GM21529 (cell line): ENCODE data around the gene GOLPH3.
"Not testable (repeated sequence)": the region's sequence is repeated elsewhere in the genome, so short reads cannot be mapped to it uniquely, and the experiment has no call there.

Source experiments
- ATAC-seq: cut with Tn5 transposase; IDR thresholded peaks from one replicate; pipeline ENCODE4 v1.9.1; 2021; ENCODE audit not compliant: unreplicated experiment

Gene GOLPH3

GRCh38 chr5:32138839-32139493 is 35.2 kb downstream of the GOLPH3 start:
- no peak for ATAC-seq

- no peak for ATAC-seq
These were observed 37.8 kb downstream of the GOLPH3 start for GRCh38 chr5:32136342-32136741.

GRCh38 chr5:32135086-32135485 is 39.0 kb downstream of the GOLPH3 start:
- no peak for ATAC-seq

DNA sequence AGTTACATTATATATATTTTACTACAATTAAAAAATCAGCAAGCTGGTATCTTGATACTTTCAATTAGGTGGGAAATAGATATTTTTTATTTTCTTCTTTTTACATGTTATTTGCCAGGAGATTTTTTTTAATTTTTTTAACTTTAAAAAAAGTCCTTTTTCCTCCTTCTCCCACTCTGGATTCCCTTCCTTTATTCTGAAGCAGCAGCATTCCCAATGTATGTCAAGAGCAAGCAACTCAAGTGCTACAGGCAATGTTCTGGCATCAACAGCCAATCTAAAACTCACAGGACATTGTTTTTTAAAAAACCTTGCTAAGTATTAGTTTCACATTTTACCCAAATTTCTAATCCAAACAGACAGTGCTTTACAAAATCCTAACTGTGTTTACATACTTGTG is 41.4 kb downstream of the GOLPH3 start:
- no peak for ATAC-seq

GRCh38 chr5:32131604-32132003 is 42.5 kb downstream of the GOLPH3 start:
- no peak for ATAC-seq

GRCh38 chr5:32130865-32131264 is 43.3 kb downstream of the GOLPH3 start:
- ATAC-seq = no peak

- ATAC-seq = no peak
These were observed 45.0 kb downstream of the GOLPH3 start for GRCh38 chr5:32129074-32129598.

- no peak for ATAC-seq
These were observed 46.4 kb downstream of the GOLPH3 start for GRCh38 chr5:32127711-32128110.

DNA sequence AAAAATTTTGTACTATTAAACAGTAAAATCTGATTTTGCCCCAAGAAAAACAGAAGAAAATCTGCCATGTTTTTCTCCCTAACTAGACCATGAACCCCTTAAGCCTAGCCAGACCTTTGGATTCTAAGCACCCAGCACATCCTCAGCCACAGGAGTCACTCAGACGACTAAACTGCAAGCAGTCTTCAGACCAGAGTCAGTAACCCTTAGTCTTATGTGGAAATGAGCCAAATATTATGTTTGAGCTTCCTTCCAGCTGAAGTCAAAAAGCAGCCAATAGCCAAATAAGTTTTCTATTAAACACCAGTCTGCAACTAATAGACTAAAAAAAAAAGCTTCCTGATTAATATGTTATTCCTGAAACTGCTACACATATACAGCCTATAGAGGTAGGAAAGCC is 47.4 kb downstream of the GOLPH3 start:
- no peak for ATAC-seq

GRCh38 chr5:32123889-32124676 is 50.0 kb downstream of the GOLPH3 start:
- ATAC-seq = no peak

- ATAC-seq = no peak
These were observed 50.9 kb downstream of the GOLPH3 start for GRCh38 chr5:32123058-32123805.

DNA sequence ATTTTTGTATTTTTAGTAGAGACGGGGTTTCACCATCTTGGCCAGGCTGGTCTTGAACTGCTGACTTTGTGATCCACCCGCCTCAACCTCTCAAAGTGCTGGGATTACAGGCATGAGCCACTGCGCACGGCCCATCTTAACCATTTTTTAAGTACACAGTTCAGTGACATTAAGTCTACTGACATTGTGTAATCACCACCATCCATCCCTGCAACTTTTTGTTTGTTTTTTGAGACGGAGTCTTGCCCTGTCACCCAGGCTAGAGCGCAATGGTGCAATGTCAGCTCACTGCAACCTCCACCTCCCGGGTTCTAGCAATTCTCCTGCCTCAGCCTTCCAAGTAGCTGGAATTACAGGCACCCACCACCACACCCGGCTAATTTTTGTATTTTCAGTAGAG is 55.2 kb downstream of the GOLPH3 start:
- not testable (repeated sequence) for ATAC-seq

DNA sequence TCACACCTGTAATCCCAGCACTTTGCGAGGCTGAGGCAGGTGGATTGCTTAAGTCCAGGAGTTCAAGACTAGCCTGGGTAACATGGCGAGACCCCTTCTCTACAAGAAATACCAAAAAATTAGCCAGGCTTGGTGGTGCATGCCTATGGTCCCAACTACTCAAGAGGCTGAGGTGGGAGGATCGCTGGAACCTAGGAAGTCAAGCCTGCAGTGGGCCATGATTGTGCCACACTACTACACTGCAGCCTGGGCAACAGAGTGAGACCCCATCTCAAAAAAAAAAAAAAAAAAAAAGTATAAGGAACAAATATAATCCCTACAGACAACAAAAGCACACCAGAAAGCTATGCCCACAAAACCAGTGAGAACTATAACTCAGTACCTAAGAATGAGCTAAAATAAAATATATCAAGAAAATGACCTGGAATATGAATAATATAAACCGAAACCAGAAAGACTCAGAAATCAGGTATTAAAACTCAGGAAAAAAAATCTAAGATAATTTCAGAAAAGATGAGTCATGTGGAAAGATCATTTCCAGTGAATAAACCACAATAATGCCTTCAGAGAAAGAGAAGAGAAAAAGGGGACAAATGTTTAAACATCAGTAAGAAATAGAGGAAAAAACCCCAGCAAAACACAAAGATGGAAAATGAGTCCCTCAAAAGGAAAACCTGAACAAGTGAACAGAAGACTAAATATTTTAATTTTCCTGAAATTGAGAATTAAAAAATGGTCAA is 57.4 kb downstream of the GOLPH3 start:
- no peak for ATAC-seq

GRCh38 chr5:32115985-32116384 is 58.1 kb downstream of the GOLPH3 start:
- ATAC-seq = no peak

DNA sequence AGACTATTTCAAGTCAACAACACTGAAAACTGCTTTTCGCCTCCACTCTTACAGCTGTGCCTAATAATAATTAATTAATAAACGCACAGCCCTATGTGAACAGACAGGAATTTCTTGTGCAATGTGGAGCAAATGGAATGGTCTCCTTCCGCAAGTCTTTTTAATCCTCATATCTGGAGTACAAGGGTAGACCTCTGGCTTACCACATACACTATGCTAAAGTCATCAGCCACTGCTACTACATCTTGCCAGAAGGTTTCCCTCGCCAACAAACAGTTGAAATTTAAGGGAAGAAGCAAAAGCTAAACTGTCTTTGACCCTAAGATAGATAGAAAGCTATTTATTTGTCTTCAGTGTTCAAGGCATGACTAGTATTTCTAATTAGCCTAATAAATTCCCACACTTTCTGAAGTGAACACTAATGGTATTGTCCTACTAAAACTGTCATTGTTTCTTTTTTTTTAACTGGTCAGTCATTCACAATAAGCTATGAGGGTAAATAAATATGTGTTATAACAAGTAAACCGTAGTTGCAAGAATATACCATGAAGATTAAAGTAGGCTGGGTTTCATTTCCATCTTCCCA is 63.9 kb downstream of the GOLPH3 start:
- no peak for ATAC-seq

DNA sequence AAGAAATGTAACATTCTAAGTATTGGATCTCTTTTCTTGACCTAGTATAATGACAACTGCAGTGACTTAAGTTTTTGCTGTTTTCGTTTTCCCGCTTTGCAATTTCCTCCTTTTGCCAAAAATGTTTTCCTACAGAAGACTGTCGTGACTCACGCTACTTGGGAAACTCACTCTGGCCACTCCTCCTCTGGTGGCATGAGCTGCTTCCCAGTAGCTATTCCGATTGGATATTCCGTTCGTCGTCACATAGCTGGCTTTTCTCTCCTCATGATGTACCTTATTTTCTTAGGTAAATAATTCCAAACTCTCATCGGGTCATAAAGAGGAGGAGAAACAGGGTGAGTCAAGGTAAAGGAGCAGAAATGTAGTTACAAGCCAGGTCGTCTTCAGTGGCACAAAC is 64.9 kb downstream of the GOLPH3 start:
- no peak for ATAC-seq

DNA sequence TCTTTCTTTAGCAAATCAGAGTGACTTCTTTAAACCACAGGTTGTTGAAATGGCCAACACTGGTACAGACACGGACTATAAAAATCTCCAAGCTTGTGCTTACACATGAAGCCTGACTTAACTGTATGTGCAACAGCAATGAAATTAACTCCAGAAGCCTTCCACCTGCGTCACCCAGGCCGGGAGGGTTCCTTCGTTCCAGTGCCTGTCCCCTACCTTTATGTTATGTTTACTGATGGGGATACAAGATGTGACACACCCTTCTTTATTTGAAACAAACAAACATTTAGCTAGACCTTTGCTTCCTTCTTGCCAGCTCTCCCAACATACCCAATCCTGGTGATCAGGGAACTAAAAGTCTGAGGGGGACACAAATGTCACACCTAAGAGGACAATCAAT is 66.0 kb downstream of the GOLPH3 start:
- no peak for ATAC-seq

DNA sequence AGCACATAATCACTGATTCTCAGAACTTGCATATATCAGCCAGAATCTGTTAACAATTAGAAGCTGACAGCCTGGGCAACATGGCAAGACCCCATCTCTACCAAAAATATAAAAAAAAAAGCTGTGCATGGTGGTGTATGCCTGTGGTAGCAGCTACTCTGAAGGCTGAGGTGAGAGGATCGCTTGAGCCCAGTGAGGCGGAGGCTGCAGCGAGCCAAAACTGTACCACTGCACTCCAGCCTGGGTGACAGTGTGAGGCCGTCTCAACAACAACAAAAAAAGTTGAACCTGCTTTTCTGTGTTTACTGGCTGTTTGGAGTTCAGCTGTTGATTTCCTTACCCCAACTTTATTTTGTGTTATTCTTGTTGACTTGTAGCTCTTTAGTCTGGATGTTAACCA is 66.8 kb downstream of the GOLPH3 start:
- no peak for ATAC-seq

- ATAC-seq = no peak
These were observed 70.6 kb downstream of the GOLPH3 start for GRCh38 chr5:32103521-32103920.

DNA sequence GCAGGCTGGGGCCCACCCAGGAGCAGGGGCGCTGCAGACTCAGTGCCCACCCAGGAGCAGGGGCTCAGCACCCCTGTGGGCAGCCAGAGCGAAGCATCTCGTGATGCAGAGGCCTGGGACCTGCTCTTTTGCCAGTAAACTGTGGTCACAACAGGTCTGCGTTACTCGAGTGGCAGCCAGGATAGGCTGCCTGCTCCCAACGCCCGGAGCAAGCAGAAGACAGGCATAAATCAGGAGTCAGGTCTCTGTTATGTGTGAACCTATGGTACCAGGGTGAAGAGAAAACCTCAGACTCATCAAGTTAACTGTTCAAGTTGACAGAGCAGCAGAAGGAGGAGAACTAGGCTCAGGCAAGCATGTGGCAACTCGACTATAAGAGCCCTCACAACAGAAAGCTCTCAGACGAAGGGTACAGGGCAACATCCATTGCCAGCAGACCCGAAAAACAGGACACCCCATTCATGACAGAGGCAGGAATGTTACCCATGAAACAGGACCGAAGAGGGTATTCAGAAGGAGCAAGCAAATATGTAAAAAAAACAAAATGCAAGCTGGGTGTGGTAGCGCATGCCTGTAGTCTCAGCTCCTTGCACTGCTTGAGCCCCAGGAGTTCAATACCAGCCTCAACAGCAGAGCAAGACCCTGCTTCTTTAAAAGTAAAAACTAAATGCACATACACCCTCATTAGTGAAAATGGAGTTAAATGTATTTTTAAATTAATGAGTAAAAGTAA is 71.7 kb downstream of the GOLPH3 start:
- ATAC-seq = no peak
